Panc1 (cell line): ENCODE results near the gene C2CD3. TPM values are rescaled to one million over a fixed set of nuclear protein-coding genes. Genes with fewer than 3 reads are reported as not detected.

Experiments used
- ATAC-seq: fragments of 200-7000 bp; cut with Tn5 transposase; 2 replicates; pipeline ENCODE4 v1.9.1; 2020; ENCODE audit warnings: mild to moderate bottlenecking, moderate library complexity
- BruUV-seq: library from RNA; stranded (reverse); fragments of 400-500 nt; replicated peaks from 2 replicates; lab custom pipeline; 2021; lab: Mats Ljungman, UMichigan
- CTCF ChIA-PET: fragments of 300-600 bp; sonication (Branson Sonifier 250); formaldehyde crosslinking; loops from one replicate; lab custom pipeline; 2022; ENCODE audit warnings: antibody characterized with exemption; lab: Charles Lee
- POLR2A ChIA-PET: fragments of 300-600 bp; sonication (Branson Sonifier 250); formaldehyde crosslinking; loops from one replicate; lab custom pipeline; 2022; ENCODE audit warnings: antibody characterized with exemption; lab: Charles Lee
- DNase-seq: peaks from one replicate; pipeline ENCODE4 v3.0.0-alpha.2; 2010; ENCODE audit warnings: low read depth, low spot score
- H3K27ac ChIP-seq: 2 replicates; pipeline ENCODE4 v1.5.1; 2011; ENCODE audit warnings: mild to moderate bottlenecking, low read length, inconsistent platforms
- H3K27me3 ChIP-seq: fragments of 200-500 bp; sonication (Bioruptor generic); 2 replicates; pipeline ENCODE4 v1.6.0; 2014; ENCODE audit warnings: low read length, inconsistent platforms; ENCODE audit not compliant: control insufficient read depth, insufficient read depth
- H3K36me3 ChIP-seq: fragments of 200-500 bp; sonication (Bioruptor generic); 2 replicates; pipeline ENCODE4 v1.5.1; 2014; ENCODE audit warnings: inconsistent platforms, mild to moderate bottlenecking, low read length, moderate library complexity; ENCODE audit not compliant: control insufficient read depth, insufficient read depth
- H3K4me1 ChIP-seq: 2 replicates; pipeline ENCODE4 v1.5.1; 2011; ENCODE audit warnings: inconsistent platforms, mild to moderate bottlenecking, low read length, moderate library complexity; ENCODE audit not compliant: control insufficient read depth, insufficient read depth
- H3K4me3 ChIP-seq, 2 experiments: 2 replicates each; pipeline ENCODE4 v1.5.1; 2011 to 2012; ENCODE audit warnings: low read depth in 2 of 2, low read length in 2 of 2, mild to moderate bottlenecking in 2 of 2, inconsistent platforms in 1 of 2, moderate library complexity in 1 of 2
- H3K9me3 ChIP-seq: fragments of 200-500 bp; sonication (Bioruptor generic); 2 replicates; pipeline ENCODE4 v1.5.1; 2014; ENCODE audit warnings: low read depth, mild to moderate bottlenecking, inconsistent platforms, low read length, moderate library complexity; ENCODE audit not compliant: control insufficient read depth, insufficient read depth
- POLR2AphosphoS5 ChIP-seq: IDR thresholded peaks from 2 replicates; pipeline ENCODE4 v1.6.1; 2012; ENCODE audit warnings: mild to moderate bottlenecking, low read depth, low read length, moderate library complexity
- SIN3A ChIP-seq: IDR thresholded peaks from 2 replicates; pipeline ENCODE4 v1.6.1; 2012; ENCODE audit warnings: low read depth, mild to moderate bottlenecking, low read length, moderate library complexity, borderline replicate concordance; ENCODE audit not compliant: insufficient read depth
- TCF7L2 ChIP-seq: IDR thresholded peaks from 2 replicates; pipeline ENCODE4 v1.6.1; 2011; ENCODE audit warnings: mild to moderate bottlenecking, low read depth, low read length, inconsistent platforms
- in situ Hi-C: cut with HindIII; loops from 2 replicates; pipeline ENCODE4 v1.10.0; 2016; ENCODE audit warnings: low sequenced_read_pairs, low pct_unique_long_range_greater_than_20kb
- intact Hi-C: fragments of 100-400 bp; cut with micrococcal nuclease; formaldehyde crosslinking; loops from one replicate; pipeline ENCODE4 v1.10.0; 2022; ENCODE audit not compliant: unreplicated experiment
- total RNA-seq: library from RNA; stranded (reverse); gene quantifications from one replicate; pipeline ENCODE4 v1.2.1, GENCODE V29; 2021; ENCODE audit not compliant: unreplicated experiment
- TF ChIP-seq, protein P1 (sequence below): fragments of 450-650 bp; IDR thresholded peaks from 2 replicates; pipeline ENCODE4 v1.5.1; 2017; ENCODE audit warnings: mild to moderate bottlenecking
- TF ChIP-seq, protein P2 (sequence below), 2 experiments: IDR thresholded peaks; 2 replicates each; pipeline ENCODE4 v1.6.1; 2011 to 2012; ENCODE audit warnings: low read depth in 2 of 2, control low read depth in 1 of 2, low read length in 1 of 2, mild to moderate bottlenecking in 1 of 2, moderate library complexity in 1 of 2; ENCODE audit not compliant: insufficient read depth in 1 of 2

C2CD3 gene
- total RNA-seq, 1 experiment from 2014 or later = 51.8 TPM

DNA sequence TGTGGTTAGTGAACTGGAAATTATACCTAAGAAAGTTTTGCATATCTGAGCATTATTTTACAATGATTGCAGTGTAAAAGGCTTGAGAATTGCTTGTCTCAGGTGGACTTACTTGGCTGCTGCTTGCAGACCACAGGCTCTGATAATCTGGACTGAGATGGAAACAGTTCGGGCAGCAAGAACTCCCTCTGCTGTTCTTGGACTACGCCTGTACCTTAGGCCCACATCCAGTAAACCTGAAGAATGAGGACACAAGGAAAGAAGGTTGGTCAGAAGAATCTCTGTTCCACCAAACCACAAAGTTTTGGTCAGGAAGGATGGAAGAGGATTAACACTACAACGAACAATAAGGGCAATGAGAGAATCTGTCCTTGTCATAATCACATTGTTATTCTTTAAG lies 80.1 kb downstream of the C2CD3 start:
- ChIA-PET POLR2A (no interaction called here), CTCF (no interaction called here)
- Histone ChIP-seq H3K36me3 (peaks cover 14% of the 10 kb centered on the region), H3K27me3 (no peaks in the 10 kb centered on the region), H3K4me1 (no peaks in the 10 kb centered on the region), H3K27ac (no peak overlapping the region), H3K9me3 (no peaks in the 10 kb centered on the region), H3K4me3 (no peak overlapping the region)
- DNase-seq (no peak), ATAC-seq (no peak)
- BruUV-seq = no TSS peak
- TF ChIP-seq, protein P1, sequence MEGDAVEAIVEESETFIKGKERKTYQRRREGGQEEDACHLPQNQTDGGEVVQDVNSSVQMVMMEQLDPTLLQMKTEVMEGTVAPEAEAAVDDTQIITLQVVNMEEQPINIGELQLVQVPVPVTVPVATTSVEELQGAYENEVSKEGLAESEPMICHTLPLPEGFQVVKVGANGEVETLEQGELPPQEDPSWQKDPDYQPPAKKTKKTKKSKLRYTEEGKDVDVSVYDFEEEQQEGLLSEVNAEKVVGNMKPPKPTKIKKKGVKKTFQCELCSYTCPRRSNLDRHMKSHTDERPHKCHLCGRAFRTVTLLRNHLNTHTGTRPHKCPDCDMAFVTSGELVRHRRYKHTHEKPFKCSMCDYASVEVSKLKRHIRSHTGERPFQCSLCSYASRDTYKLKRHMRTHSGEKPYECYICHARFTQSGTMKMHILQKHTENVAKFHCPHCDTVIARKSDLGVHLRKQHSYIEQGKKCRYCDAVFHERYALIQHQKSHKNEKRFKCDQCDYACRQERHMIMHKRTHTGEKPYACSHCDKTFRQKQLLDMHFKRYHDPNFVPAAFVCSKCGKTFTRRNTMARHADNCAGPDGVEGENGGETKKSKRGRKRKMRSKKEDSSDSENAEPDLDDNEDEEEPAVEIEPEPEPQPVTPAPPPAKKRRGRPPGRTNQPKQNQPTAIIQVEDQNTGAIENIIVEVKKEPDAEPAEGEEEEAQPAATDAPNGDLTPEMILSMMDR = peak; percentile 49
- TF ChIP-seq, protein P2, sequence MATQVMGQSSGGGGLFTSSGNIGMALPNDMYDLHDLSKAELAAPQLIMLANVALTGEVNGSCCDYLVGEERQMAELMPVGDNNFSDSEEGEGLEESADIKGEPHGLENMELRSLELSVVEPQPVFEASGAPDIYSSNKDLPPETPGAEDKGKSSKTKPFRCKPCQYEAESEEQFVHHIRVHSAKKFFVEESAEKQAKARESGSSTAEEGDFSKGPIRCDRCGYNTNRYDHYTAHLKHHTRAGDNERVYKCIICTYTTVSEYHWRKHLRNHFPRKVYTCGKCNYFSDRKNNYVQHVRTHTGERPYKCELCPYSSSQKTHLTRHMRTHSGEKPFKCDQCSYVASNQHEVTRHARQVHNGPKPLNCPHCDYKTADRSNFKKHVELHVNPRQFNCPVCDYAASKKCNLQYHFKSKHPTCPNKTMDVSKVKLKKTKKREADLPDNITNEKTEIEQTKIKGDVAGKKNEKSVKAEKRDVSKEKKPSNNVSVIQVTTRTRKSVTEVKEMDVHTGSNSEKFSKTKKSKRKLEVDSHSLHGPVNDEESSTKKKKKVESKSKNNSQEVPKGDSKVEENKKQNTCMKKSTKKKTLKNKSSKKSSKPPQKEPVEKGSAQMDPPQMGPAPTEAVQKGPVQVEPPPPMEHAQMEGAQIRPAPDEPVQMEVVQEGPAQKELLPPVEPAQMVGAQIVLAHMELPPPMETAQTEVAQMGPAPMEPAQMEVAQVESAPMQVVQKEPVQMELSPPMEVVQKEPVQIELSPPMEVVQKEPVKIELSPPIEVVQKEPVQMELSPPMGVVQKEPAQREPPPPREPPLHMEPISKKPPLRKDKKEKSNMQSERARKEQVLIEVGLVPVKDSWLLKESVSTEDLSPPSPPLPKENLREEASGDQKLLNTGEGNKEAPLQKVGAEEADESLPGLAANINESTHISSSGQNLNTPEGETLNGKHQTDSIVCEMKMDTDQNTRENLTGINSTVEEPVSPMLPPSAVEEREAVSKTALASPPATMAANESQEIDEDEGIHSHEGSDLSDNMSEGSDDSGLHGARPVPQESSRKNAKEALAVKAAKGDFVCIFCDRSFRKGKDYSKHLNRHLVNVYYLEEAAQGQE (IDR thresholded peaks at IDR 0.05; ENCODE audit: insufficient read depth in 1 of 2, low read depth in 2 of 2, low read length in 1 of 2) = no peak
- intact Hi-C loops = loop anchor here (10.0 kb wide), 1 partner anchor 126 kb away; no protein-coding TSS in a partner anchor
- in situ Hi-C loops = no loop called here

DNA sequence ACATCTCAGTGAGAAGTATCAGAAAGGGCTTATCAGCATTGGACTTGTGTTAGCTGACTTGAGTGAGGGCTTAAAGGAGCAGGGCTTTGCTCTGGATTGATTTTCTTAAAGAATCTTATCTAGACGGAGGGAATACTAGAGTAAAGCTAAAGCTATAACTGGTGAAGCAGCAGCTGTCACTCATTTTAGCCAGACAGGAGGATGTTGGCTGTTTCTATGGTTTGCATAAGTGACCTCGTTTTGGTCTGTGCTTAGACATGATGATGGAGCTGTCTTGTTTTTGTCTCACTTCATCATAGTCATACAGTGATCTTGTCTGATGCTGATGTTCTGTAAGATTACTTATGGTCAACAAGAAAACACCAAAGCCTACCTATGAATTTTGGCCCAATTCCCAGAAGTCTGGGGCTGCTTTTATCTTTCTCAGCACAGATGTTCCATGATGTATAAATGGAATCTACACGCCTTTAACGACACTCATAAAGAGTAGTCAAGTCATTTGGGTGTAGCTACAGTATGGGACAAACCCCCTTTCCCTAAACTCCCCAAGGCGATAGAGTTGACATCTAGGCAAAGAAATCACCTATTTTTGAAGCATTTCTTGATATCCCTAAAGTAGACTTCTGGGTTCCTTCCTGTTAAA lies 84.4 kb downstream of the C2CD3 start:
- TF ChIP-seq, protein P1 = no peak
- TF ChIP-seq TCF7L2 (no peak), POLR2AphosphoS5 (no peak), SIN3A (no peak)
- TF ChIP-seq, protein P2 (IDR thresholded peaks at IDR 0.05; ENCODE audit: insufficient read depth in 1 of 2, low read depth in 2 of 2, low read length in 1 of 2) = no peak
- Histone ChIP-seq H3K4me1 (no peaks in the 10 kb centered on the region), H3K9me3 (no peaks in the 10 kb centered on the region), H3K4me3 (no peak overlapping the region), H3K27me3 (no peaks in the 10 kb centered on the region), H3K27ac (no peak overlapping the region), H3K36me3 (peaks cover 4% of the 10 kb centered on the region; the same call in 1 of the 2 replicates)
- CTCF ChIA-PET = no interaction called here
- in situ Hi-C loops (no loop called here), intact Hi-C loops (no loop called here)
- BruUV-seq = no TSS peak
- POLR2A ChIA-PET = no interaction called here
- no peak for ATAC-seq
- DNase-seq = no peak
